ENCODE data around the gene KCNA3. TPM values are rescaled to one million over a fixed set of nuclear protein-coding genes. Genes with fewer than 3 reads are reported as not detected.

Gene KCNA3
- total and polyA plus RNA-seq, 2 of the 4 experiments (the other 2 are of a cell fraction), result under 0.01 to 0.09 TPM

GRCh38 chr1:110719908-110720307 is 45.2 kb upstream of the KCNA3 start:
- Histone ChIP-seq H3K14ac (replicated peaks; ENCODE audit: low read depth, low read length) (no peak overlapping the region), H3K9me3 (ENCODE audit: control insufficient read depth, insufficient read depth, low read length) (no peaks in the 10 kb centered on the region), H3K27me3 (ENCODE audit: control insufficient read depth, insufficient read depth, low read length) (peaks cover 5% of the 10 kb centered on the region; the same call in 1 of the 2 replicates), H4K91ac (ENCODE audit: insufficient read depth, low read depth, low read length) (no peak overlapping the region), H4K5ac (ENCODE audit: low read depth, low read length) (no peak overlapping the region), H3K4me3 (ENCODE audit: insufficient read depth, low read depth, low read length) (no peak overlapping the region), H2BK120ac (ENCODE audit: low read depth, low read length) (no peak overlapping the region), H3K23ac (ENCODE audit: low read depth, low read length) (no peak overlapping the region), H3K4me2 (ENCODE audit: low read depth, low read length) (no peak overlapping the region), H2AK5ac (ENCODE audit: low read depth, low read length) (no peak overlapping the region), H3K4me1 (ENCODE audit: control insufficient read depth, insufficient read depth, low read length) (no peaks in the 10 kb centered on the region), H3K36me3 (ENCODE audit: control insufficient read depth, insufficient read depth, low read length) (no peaks in the 10 kb centered on the region), H2AK9ac (replicated peaks; ENCODE audit: low read depth, low read length, poor library complexity) (no peak overlapping the region), H3K9ac (ENCODE audit: low read depth, low read length) (no peak overlapping the region), H3K18ac (ENCODE audit: low read depth, low read length) (no peak overlapping the region), H3K79me1 (ENCODE audit: low read depth in 1 of 2, low read length in 2 of 2) (no peaks in the 10 kb centered on the region), H3K4ac (ENCODE audit: low read depth, low read length) (no peak overlapping the region), H4K20me1 (ENCODE audit: insufficient read depth, low read length) (no peaks in the 10 kb centered on the region), H2BK20ac (ENCODE audit: low read depth, low read length) (no peak overlapping the region), H2BK15ac (ENCODE audit: low read depth, low read length) (no peak overlapping the region), H3K27ac (ENCODE audit: insufficient read depth, low read length) (no peak overlapping the region), H2BK5ac (ENCODE audit: low read depth, low read length, poor library complexity, severe bottlenecking) (no peak overlapping the region), H3K56ac (ENCODE audit: extremely low read depth, insufficient read depth, low read length) (no peak overlapping the region), H4K8ac (ENCODE audit: low read depth in 2 of 2, low read length in 2 of 2) (no peak overlapping the region), H2AFZ (replicated peaks; ENCODE audit: low read length, poor library complexity) (no peak overlapping the region), H3K9me1 (ENCODE audit: insufficient read depth, low read length) (no peaks in the 10 kb centered on the region; the same call in 1 of the 2 replicates)
- no CpG with 5 or more reads among the region's 2 CpGs for WGBS, 2 experiments (ENCODE audit: extremely low coverage in 2 of 2, insufficient read length in 1 of 2)
- no peak for TF ChIP-seq CEBPB (IDR thresholded peaks at IDR 0.05; ENCODE audit: low read depth, low read length)
- no peak for TF ChIP-seq NFE2L2 (IDR thresholded peaks at IDR 0.05; ENCODE audit: low read depth, low read length)
- TF ChIP-seq RFX5 (IDR thresholded peaks at IDR 0.05; ENCODE audit: low read depth, low read length), result no peak
- no peak for TF ChIP-seq POLR2A (IDR thresholded peaks at IDR 0.05; ENCODE audit: low read depth, low read length)
- TF ChIP-seq, protein P1, sequence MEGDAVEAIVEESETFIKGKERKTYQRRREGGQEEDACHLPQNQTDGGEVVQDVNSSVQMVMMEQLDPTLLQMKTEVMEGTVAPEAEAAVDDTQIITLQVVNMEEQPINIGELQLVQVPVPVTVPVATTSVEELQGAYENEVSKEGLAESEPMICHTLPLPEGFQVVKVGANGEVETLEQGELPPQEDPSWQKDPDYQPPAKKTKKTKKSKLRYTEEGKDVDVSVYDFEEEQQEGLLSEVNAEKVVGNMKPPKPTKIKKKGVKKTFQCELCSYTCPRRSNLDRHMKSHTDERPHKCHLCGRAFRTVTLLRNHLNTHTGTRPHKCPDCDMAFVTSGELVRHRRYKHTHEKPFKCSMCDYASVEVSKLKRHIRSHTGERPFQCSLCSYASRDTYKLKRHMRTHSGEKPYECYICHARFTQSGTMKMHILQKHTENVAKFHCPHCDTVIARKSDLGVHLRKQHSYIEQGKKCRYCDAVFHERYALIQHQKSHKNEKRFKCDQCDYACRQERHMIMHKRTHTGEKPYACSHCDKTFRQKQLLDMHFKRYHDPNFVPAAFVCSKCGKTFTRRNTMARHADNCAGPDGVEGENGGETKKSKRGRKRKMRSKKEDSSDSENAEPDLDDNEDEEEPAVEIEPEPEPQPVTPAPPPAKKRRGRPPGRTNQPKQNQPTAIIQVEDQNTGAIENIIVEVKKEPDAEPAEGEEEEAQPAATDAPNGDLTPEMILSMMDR (conservative IDR thresholded peaks at IDR 0.05; ENCODE audit: low read depth, low read length), result no peak
- TF ChIP-seq, protein P2, sequence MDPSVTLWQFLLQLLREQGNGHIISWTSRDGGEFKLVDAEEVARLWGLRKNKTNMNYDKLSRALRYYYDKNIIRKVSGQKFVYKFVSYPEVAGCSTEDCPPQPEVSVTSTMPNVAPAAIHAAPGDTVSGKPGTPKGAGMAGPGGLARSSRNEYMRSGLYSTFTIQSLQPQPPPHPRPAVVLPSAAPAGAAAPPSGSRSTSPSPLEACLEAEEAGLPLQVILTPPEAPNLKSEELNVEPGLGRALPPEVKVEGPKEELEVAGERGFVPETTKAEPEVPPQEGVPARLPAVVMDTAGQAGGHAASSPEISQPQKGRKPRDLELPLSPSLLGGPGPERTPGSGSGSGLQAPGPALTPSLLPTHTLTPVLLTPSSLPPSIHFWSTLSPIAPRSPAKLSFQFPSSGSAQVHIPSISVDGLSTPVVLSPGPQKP (IDR thresholded peaks at IDR 0.05; ENCODE audit: borderline replicate concordance, low read depth, low read length), result no peak
- TF ChIP-seq RCOR1 (IDR thresholded peaks at IDR 0.05; ENCODE audit: insufficient replicate concordance, low read length), result no peak
- no peak for TF ChIP-seq MAFK (IDR thresholded peaks at IDR 0.05; ENCODE audit: low read depth, low read length)
- no peak for TF ChIP-seq RAD21 (IDR thresholded peaks at IDR 0.05; ENCODE audit: low read length)
- no peak for TF ChIP-seq MAZ (IDR thresholded peaks at IDR 0.05; ENCODE audit: borderline replicate concordance, low read depth, low read length)
- no peak for TF ChIP-seq MXI1 (IDR thresholded peaks at IDR 0.05; ENCODE audit: borderline replicate concordance, low read depth, low read length)
- no peak for TF ChIP-seq FOS (IDR thresholded peaks at IDR 0.05; ENCODE audit: low read depth, low read length)
- no peak for DNase-seq
- POLR2A ChIA-PET (ENCODE audit: unreplicated experiment), result no interaction called here
- dilution Hi-C loops (cut with HindIII; ENCODE audit: low sequenced_read_pairs, unreplicated experiment), result no loop called here
- CTCF ChIA-PET, result no interaction called here
- BruUV-seq (replicated peaks), result no TSS peak
- intact Hi-C loops (cut with micrococcal nuclease), result no loop called here
- no peak for ATAC-seq (ENCODE audit: low read depth)
- in situ Hi-C loops (cut with MboI; ENCODE audit: low sequenced_read_pairs), result no loop called here
